GM12878 (cell line): Measurements from ENCODE around the gene BEST1.

Experiments
- CBX3 ChIP-seq: fragments of 200-600 bp; sonication (generic); IDR thresholded peaks from 2 replicates; pipeline ENCODE4 v1.6.1; 2016; ENCODE audit warnings: low read depth, borderline replicate concordance
- CBX5 ChIP-seq: sonication (generic); IDR thresholded peaks from 2 replicates; pipeline ENCODE4 v1.6.1; 2016; ENCODE audit warnings: low read depth, moderate library complexity, mild to moderate bottlenecking, inconsistent platforms
- EED ChIP-seq: sonication (generic); IDR thresholded peaks from 2 replicates; pipeline ENCODE4 v1.6.1; 2016; ENCODE audit warnings: antibody characterized with exemption, low read depth
- MTA3 ChIP-seq: IDR thresholded peaks from 2 replicates; pipeline ENCODE4 v1.6.1; 2012; ENCODE audit warnings: low read length, inconsistent platforms, borderline replicate concordance
- NRF1 ChIP-seq: conservative IDR thresholded peaks from 2 replicates; pipeline ENCODE4 v1.6.1; 2011; ENCODE audit warnings: mild to moderate bottlenecking, low read depth, low read length, improper control_type of control experiment
- PAX8 ChIP-seq: fragments of 450-650 bp; IDR thresholded peaks from 2 replicates; pipeline ENCODE4 v1.6.1; 2017; ENCODE audit warnings: mild to moderate bottlenecking, moderate library complexity
- PKNOX1 ChIP-seq: fragments of 450-650 bp; IDR thresholded peaks from 2 replicates; pipeline ENCODE4 v1.6.1; 2016; ENCODE audit warnings: mild to moderate bottlenecking
- POLR2AphosphoS5 ChIP-seq: IDR thresholded peaks from 2 replicates; pipeline ENCODE4 v1.6.1; 2011; ENCODE audit warnings: mild to moderate bottlenecking, low read length, inconsistent platforms
- RELA ChIP-seq: fragments of 450-650 bp; IDR thresholded peaks from 2 replicates; pipeline ENCODE4 v1.8.0; 2014; ENCODE audit warnings: borderline replicate concordance; ENCODE audit not compliant: partially characterized antibody
- TF ChIP-seq, protein P1 (sequence below), 3 experiments: IDR thresholded peaks in 2 of 3; conservative IDR thresholded peaks in 1 of 3; 2 replicates each; pipeline ENCODE4 v1.5.1; 2011; ENCODE audit warnings: low read depth in 3 of 3, low read length in 3 of 3, mild to moderate bottlenecking in 3 of 3, control low read depth in 2 of 3, moderate library complexity in 2 of 3, inconsistent platforms in 1 of 3, mixed read lengths in 1 of 3; ENCODE audit not compliant: control insufficient read depth in 2 of 3, insufficient read depth in 1 of 3; ENCODE audit errors: extremely low read depth in 1 of 3

DNA sequence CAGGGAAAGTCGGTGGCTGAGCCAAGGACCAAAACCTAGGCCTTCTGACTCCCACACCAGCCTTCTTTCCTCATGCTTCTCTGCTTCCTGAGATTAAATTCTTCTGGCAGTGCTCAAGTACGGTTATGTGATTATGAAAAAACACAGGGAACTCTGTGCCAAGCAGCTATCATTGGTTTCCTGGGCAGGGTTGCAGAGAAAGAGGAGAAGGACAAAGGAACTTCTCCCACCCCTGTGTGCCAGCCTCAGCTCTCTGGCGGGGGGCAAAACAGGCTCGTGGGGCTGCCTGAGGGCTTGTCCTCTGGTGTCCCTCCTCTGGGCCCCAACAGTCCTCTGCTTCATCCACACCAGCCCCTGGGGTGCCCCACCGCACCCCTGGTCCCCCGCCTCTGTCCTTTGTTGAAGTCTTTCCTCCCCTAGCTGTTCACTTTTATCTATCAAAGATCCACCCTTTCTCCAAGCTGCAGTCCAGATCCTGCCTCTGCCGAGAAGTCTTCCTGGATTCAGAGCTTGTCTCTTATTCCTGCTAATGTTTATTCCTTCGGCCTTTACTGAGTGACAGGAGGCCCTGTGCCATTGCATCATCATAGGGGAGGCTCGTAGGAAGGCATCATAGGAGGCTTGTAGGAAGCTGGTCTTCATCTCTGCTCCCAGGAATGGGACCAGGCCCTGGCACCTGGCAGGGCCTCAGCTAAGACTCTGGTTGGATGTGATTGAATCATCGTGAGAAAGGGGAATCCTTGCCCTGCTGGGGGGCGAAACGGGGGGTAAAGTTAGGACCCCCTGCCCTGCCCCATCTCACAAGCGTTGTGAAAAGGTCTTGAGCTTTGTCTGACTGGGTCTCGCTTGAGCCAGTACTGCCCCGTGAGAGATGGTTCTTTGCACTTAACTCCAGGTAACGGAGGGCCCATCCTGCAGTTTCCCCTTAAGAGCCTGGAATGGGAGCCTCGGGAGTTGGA is 28.8 kb downstream of the BEST1 start:
- no peak for TF ChIP-seq POLR2AphosphoS5
- TF ChIP-seq RELA: no peak
- no peak for TF ChIP-seq PKNOX1
- TF ChIP-seq, protein P1, sequence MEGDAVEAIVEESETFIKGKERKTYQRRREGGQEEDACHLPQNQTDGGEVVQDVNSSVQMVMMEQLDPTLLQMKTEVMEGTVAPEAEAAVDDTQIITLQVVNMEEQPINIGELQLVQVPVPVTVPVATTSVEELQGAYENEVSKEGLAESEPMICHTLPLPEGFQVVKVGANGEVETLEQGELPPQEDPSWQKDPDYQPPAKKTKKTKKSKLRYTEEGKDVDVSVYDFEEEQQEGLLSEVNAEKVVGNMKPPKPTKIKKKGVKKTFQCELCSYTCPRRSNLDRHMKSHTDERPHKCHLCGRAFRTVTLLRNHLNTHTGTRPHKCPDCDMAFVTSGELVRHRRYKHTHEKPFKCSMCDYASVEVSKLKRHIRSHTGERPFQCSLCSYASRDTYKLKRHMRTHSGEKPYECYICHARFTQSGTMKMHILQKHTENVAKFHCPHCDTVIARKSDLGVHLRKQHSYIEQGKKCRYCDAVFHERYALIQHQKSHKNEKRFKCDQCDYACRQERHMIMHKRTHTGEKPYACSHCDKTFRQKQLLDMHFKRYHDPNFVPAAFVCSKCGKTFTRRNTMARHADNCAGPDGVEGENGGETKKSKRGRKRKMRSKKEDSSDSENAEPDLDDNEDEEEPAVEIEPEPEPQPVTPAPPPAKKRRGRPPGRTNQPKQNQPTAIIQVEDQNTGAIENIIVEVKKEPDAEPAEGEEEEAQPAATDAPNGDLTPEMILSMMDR (IDR thresholded peaks at IDR 0.05 in 2 of 3, conservative IDR thresholded peaks at IDR 0.05 in 1 of 3; ENCODE audit: control insufficient read depth in 2 of 3, extremely low read depth in 1 of 3, insufficient read depth in 1 of 3, low read depth in 3 of 3, low read length in 3 of 3): no peak
- TF ChIP-seq EED: no peak
- no peak for TF ChIP-seq PAX8
- TF ChIP-seq CBX5: no peak
- TF ChIP-seq NRF1: no peak
- no peak for TF ChIP-seq MTA3
- no peak for TF ChIP-seq CBX3
